Measurements from ENCODE around the gene IFIT3.
A peak's percentile ranks its signal among the peaks of the same experiment; 100 is the strongest.
"Not testable (repeated sequence)": the region's sequence is repeated elsewhere in the genome, so short reads cannot be mapped to it uniquely, and the experiment has no call there.

IFIT3 gene

GRCh38 chr10:89348975-89349374 is 21.2 kb downstream of the IFIT3 start:
- Histone ChIP-seq H4K12ac (ENCODE audit: low read depth, low read length) (no peak overlapping the region), H3K27me3 (ENCODE audit: insufficient read depth, low read length) (no peaks in the 10 kb centered on the region), H2AK5ac (ENCODE audit: low read length) (no peak overlapping the region), H3K79me1 (ENCODE audit: low read length) (peaks cover 7% of the 10 kb centered on the region), H3K79me2 (ENCODE audit: control insufficient read depth, insufficient read depth, low read length, poor library complexity) (no peaks in the 10 kb centered on the region), H2BK5ac (ENCODE audit: low read depth, low read length, poor library complexity) (no peak overlapping the region), H2BK120ac (ENCODE audit: insufficient read depth, low read length, poor library complexity) (no peak overlapping the region), H3K4ac (ENCODE audit: low read depth, low read length) (no peak overlapping the region), H3K14ac (ENCODE audit: low read length) (no peak overlapping the region), H3K18ac (ENCODE audit: low read length) (no peak overlapping the region), H4K91ac (ENCODE audit: low read depth, low read length) (no peak overlapping the region), H3K9ac (ENCODE audit: low read length) (no peak overlapping the region), H3K4me1 (ENCODE audit: control insufficient read depth in 1 of 2, insufficient read depth in 2 of 2, low read length in 2 of 2) (peaks cover 3 to 14% of the 10 kb centered on the region in 2 experiments), H2BK12ac (ENCODE audit: low read length) (no peak overlapping the region), H3K9me3 (ENCODE audit: insufficient read depth, low read depth, low read length) (no peaks in the 10 kb centered on the region), H3K23ac (ENCODE audit: low read length) (no peak overlapping the region), H3K36me3 (ENCODE audit: control insufficient read depth in 1 of 2, insufficient read depth in 2 of 2, low read length in 2 of 2) (no peaks in the 10 kb centered on the region), H3K4me3 (ENCODE audit: low read depth, low read length) (no peak overlapping the region), H3K27ac (ENCODE audit: low read depth, low read length) (no peak overlapping the region), H2AFZ (ENCODE audit: insufficient read depth, low read length, poor library complexity) (no peak overlapping the region), H3K4me2 (ENCODE audit: low read length) (no peak overlapping the region), H4K8ac (ENCODE audit: low read depth, low read length) (no peak overlapping the region)
- DNase-seq: no peak
- no CpG with 5 or more reads among the region's 2 CpGs for WGBS (ENCODE audit: extremely low coverage, insufficient coverage, insufficient read length)

GRCh38 chr10:89350631-89351315 is 23.0 kb downstream of the IFIT3 start:
- not testable (repeated sequence) for H2AK5ac ChIP-seq (ENCODE audit: low read length); DNase-seq; H4K91ac ChIP-seq (ENCODE audit: low read depth, low read length); H3K14ac ChIP-seq (ENCODE audit: low read length); H3K4me2 ChIP-seq (ENCODE audit: low read length); H3K4ac ChIP-seq (ENCODE audit: low read depth, low read length); H3K79me1 ChIP-seq (ENCODE audit: low read length); H3K4me3 ChIP-seq (ENCODE audit: low read depth, low read length); H4K12ac ChIP-seq (ENCODE audit: low read depth, low read length); H3K9me3 ChIP-seq (ENCODE audit: insufficient read depth, low read depth, low read length); H3K18ac ChIP-seq (ENCODE audit: low read length); H3K36me3 ChIP-seq (ENCODE audit: control insufficient read depth in 1 of 2, insufficient read depth in 2 of 2, low read length in 2 of 2); H2AFZ ChIP-seq (ENCODE audit: insufficient read depth, low read length, poor library complexity); H2BK120ac ChIP-seq (ENCODE audit: insufficient read depth, low read length, poor library complexity); H4K8ac ChIP-seq (ENCODE audit: low read depth, low read length); H3K79me2 ChIP-seq (ENCODE audit: control insufficient read depth, insufficient read depth, low read length, poor library complexity); H3K27ac ChIP-seq (ENCODE audit: low read depth, low read length); H3K27me3 ChIP-seq (ENCODE audit: insufficient read depth, low read length); H2BK5ac ChIP-seq (ENCODE audit: low read depth, low read length, poor library complexity); H3K9ac ChIP-seq (ENCODE audit: low read length); H3K23ac ChIP-seq (ENCODE audit: low read length)
- peak overlapping the region; percentile 48 for H2BK12ac ChIP-seq (ENCODE audit: low read length)
- no CpG with 5 or more reads among the region's 7 CpGs for WGBS (ENCODE audit: extremely low coverage, insufficient coverage, insufficient read length)
- H3K4me1 ChIP-seq (ENCODE audit: control insufficient read depth in 1 of 2, insufficient read depth in 2 of 2, low read length in 2 of 2): peaks cover 3 to 14% of the 10 kb centered on the region in 2 experiments

- no peak overlapping the region for H2BK5ac ChIP-seq (ENCODE audit: low read depth, low read length, poor library complexity)
- no peak overlapping the region for H2BK120ac ChIP-seq (ENCODE audit: insufficient read depth, low read length, poor library complexity)
- H3K9ac ChIP-seq (ENCODE audit: low read length): no peak overlapping the region
- H3K9me3 ChIP-seq (ENCODE audit: insufficient read depth, low read depth, low read length): no peaks in the 10 kb centered on the region
- H2AFZ ChIP-seq (ENCODE audit: insufficient read depth, low read length, poor library complexity): no peak overlapping the region
- DNase-seq: no peak
- no peak overlapping the region for H4K8ac ChIP-seq (ENCODE audit: low read depth, low read length)
- no peak overlapping the region for H3K4me2 ChIP-seq (ENCODE audit: low read length)
- no peak overlapping the region for H3K14ac ChIP-seq (ENCODE audit: low read length)
- H2AK5ac ChIP-seq (ENCODE audit: low read length): no peak overlapping the region
- no peak overlapping the region for H3K27ac ChIP-seq (ENCODE audit: low read depth, low read length)
- peaks cover 7% of the 10 kb centered on the region for H3K79me1 ChIP-seq (ENCODE audit: low read length)
- H2BK12ac ChIP-seq (ENCODE audit: low read length): no peak overlapping the region
- H4K91ac ChIP-seq (ENCODE audit: low read depth, low read length): no peak overlapping the region
- H3K79me2 ChIP-seq (ENCODE audit: control insufficient read depth, insufficient read depth, low read length, poor library complexity): no peaks in the 10 kb centered on the region
- H3K18ac ChIP-seq (ENCODE audit: low read length): no peak overlapping the region
- no peak overlapping the region for H3K4me3 ChIP-seq (ENCODE audit: low read depth, low read length)
- no CpG with 5 or more reads among the region's 1 CpG for WGBS (ENCODE audit: extremely low coverage, insufficient coverage, insufficient read length)
- H4K12ac ChIP-seq (ENCODE audit: low read depth, low read length): no peak overlapping the region
- no peak overlapping the region for H3K23ac ChIP-seq (ENCODE audit: low read length)
- H3K4me1 ChIP-seq (ENCODE audit: control insufficient read depth in 1 of 2, insufficient read depth in 2 of 2, low read length in 2 of 2): peaks cover 3 to 14% of the 10 kb centered on the region in 2 experiments
- H3K4ac ChIP-seq (ENCODE audit: low read depth, low read length): no peak overlapping the region
- no peaks in the 10 kb centered on the region for H3K36me3 ChIP-seq (ENCODE audit: control insufficient read depth in 1 of 2, insufficient read depth in 2 of 2, low read length in 2 of 2)
- H3K27me3 ChIP-seq (ENCODE audit: insufficient read depth, low read length): no peaks in the 10 kb centered on the region
These were observed 23.6 kb downstream of the IFIT3 start for GRCh38 chr10:89351412-89351779.

- H3K14ac ChIP-seq (ENCODE audit: low read length): no peak overlapping the region
- DNase-seq: peak; percentile 77 to 90
- WGBS (ENCODE audit: extremely low coverage, insufficient coverage, insufficient read length): no CpG with 5 or more reads among the region's 12 CpGs
- no peaks in the 10 kb centered on the region for H3K79me2 ChIP-seq (ENCODE audit: control insufficient read depth, insufficient read depth, low read length, poor library complexity)
- no peak overlapping the region for H3K4me3 ChIP-seq (ENCODE audit: low read depth, low read length)
- no peak overlapping the region for H2AK5ac ChIP-seq (ENCODE audit: low read length)
- no peak overlapping the region for H4K91ac ChIP-seq (ENCODE audit: low read depth, low read length)
- H4K8ac ChIP-seq (ENCODE audit: low read depth, low read length): peak overlapping the region; percentile 47
- peaks cover 3 to 14% of the 10 kb centered on the region in 2 experiments for H3K4me1 ChIP-seq (ENCODE audit: control insufficient read depth in 1 of 2, insufficient read depth in 2 of 2, low read length in 2 of 2)
- peaks cover 7% of the 10 kb centered on the region for H3K79me1 ChIP-seq (ENCODE audit: low read length)
- H2BK120ac ChIP-seq (ENCODE audit: insufficient read depth, low read length, poor library complexity): no peak overlapping the region
- H3K18ac ChIP-seq (ENCODE audit: low read length): no peak overlapping the region
- no peaks in the 10 kb centered on the region for H3K9me3 ChIP-seq (ENCODE audit: insufficient read depth, low read depth, low read length)
- H3K4me2 ChIP-seq (ENCODE audit: low read length): no peak overlapping the region
- peak overlapping the region; percentile 11 for H3K27ac ChIP-seq (ENCODE audit: low read depth, low read length)
- H3K27me3 ChIP-seq (ENCODE audit: insufficient read depth, low read length): no peaks in the 10 kb centered on the region
- no peaks in the 10 kb centered on the region for H3K36me3 ChIP-seq (ENCODE audit: control insufficient read depth in 1 of 2, insufficient read depth in 2 of 2, low read length in 2 of 2)
- H3K4ac ChIP-seq (ENCODE audit: low read depth, low read length): no peak overlapping the region
- no peak overlapping the region for H2BK12ac ChIP-seq (ENCODE audit: low read length)
- no peak overlapping the region for H3K9ac ChIP-seq (ENCODE audit: low read length)
- no peak overlapping the region for H3K23ac ChIP-seq (ENCODE audit: low read length)
- no peak overlapping the region for H2BK5ac ChIP-seq (ENCODE audit: low read depth, low read length, poor library complexity)
- H4K12ac ChIP-seq (ENCODE audit: low read depth, low read length): no peak overlapping the region
- no peak overlapping the region for H2AFZ ChIP-seq (ENCODE audit: insufficient read depth, low read length, poor library complexity)
These were observed 24.2 kb downstream of the IFIT3 start for GRCh38 chr10:89351780-89352597.

Measured in trophoblast cell (in vitro differentiated cells and primary cell).